Erythroblast (primary cell): Measurements from ENCODE around the gene BNIP2.

Source experiments
- DNase-seq, 2 experiments: peaks; one replicate each; lab custom pipeline; 2025; lab: John Stamatoyannopoulos, UW
- GATA1 ChIP-seq: IDR thresholded peaks from 2 replicates; pipeline ENCODE4 v1.6.1; 2011; ENCODE audit warnings: low read depth, mild to moderate bottlenecking, control low read depth, low read length, moderate library complexity
- POLR2A ChIP-seq: IDR thresholded peaks from 2 replicates; pipeline ENCODE4 v1.6.1; 2011; ENCODE audit warnings: mild to moderate bottlenecking, low read length

BNIP2 gene

DNA sequence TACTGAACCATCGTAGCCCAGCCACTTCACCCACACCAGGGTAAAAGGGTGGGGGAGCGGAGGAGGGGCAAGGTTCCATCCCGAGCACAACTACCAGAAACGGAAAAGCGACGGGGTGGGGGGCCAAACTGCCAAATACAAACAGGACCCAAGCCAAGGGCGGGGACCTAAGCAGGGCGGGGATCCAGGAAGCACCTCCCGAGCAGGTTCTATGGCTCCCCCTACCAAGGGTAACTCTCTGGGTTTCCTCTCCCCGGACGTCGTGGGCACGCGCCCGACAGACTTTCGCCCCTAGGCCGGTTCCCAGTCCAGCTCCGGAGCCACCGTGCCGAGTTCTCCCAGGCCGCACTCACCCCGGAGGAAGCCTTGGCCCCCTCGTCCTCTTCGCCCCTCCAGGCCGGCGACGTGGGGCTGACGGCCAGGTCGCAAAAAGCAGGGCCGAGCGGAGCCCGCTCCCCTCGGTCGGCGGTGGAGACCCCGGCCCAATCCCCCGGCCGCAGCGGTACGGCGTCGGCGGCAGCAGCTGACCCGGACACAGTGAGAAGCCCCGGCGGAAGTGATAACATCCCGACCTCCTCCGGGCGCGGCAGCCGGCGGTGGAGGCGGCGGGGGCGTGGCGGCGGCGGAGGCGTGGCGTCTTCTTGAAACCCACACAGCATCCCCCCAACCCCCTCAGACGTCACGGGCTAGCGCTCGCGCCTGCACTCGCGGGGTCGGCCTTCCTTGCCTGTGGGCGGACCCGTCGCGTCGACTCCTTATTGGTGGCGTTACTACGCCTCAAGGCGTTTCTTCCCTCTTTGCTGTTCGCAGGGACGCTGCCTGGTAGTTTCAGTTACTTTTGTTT, at the start of gene BNIP2:
BNIP2 (minus strand) TSS at position 539 of the 844 bp plus-strand sequence. CDS start 6,863 bp downstream, outside the sequence.
- TF ChIP-seq POLR2A (no peak), GATA1 (no peak)
- DNase-seq, result peak; percentile 99

GRCh38 chr15:59738676-59739075, 49.6 kb upstream of the BNIP2 start:
- DNase-seq, result no peak
- TF ChIP-seq GATA1 (no peak), POLR2A (no peak)

DNA sequence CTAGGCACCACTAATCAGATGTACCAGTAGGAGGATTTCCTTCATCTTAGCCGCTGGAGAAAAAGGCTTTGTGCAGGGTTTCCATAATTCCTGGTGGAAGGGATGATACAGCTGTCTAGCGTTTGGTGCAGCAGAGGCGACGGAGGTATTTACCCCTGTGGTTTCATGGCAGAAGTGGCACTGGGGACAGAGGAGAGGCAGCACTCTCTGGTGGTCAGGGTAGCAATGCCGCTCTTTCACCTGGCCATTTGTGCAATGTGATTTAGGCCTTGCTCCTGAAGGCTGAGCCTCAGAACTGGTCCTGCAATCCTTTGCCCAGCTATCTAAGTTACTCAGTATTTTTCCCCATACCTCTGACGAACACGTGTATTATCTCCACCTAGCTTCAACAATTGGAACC, 47.1 kb upstream of the BNIP2 start:
- TF ChIP-seq POLR2A (no peak), GATA1 (no peak)
- peak in 1 of 2 experiments; percentile 2 for DNase-seq

DNA sequence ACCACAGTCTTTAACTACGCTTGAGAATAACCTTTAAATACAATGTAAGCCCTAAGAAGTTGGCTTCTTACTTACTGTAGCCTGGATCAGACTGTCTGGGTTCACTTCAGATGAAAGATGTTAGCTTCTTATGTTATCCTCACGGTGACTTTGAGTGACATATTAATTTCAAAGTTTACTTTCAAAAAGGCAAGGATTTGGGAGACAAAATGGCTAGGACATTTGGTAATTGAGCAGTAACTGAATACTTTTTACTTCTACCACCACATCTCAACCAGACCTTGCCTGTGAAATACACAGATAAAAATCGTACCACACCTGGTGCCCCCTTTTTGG, 36.0 kb upstream of the BNIP2 start:
- DNase-seq, result no peak
- TF ChIP-seq POLR2A (no peak), GATA1 (no peak)

GRCh38 chr15:59723687-59724346, 34.7 kb upstream of the BNIP2 start:
- TF ChIP-seq GATA1, result no peak
- TF ChIP-seq POLR2A, result no peak
- DNase-seq, result no peak

GRCh38 chr15:59722476-59722875, 33.4 kb upstream of the BNIP2 start:
- no peak for DNase-seq
- no peak for TF ChIP-seq GATA1
- no peak for TF ChIP-seq POLR2A

GRCh38 chr15:59722037-59722436, 32.9 kb upstream of the BNIP2 start:
- TF ChIP-seq GATA1, result no peak
- TF ChIP-seq POLR2A, result no peak
- no peak for DNase-seq

DNA sequence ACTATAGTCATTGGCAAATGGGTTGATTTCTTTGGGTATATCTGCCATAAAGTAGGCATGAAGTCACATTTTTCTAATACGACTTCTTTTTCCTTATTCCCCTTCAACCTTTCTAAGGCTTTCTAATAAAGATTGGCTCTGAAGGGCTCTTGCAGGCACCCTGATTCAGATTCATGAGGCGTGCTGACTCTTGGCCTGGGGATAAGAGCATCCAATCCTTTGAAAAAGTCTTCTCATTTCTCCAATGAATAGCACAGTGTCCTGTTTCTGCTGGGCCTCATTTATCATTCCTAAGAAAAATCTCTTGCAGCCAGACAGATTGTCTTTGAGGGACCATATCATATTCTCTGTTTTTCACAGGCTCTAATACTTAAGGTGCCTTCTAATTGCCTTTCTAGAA, 32.3 kb upstream of the BNIP2 start:
- DNase-seq, result no peak

GRCh38 chr15:59713177-59713576, 24.1 kb upstream of the BNIP2 start:
- TF ChIP-seq GATA1, result no peak
- no peak for TF ChIP-seq POLR2A
- no peak for DNase-seq

More for the DNA sequence above, 32.3 kb upstream of the BNIP2 start:
- TF ChIP-seq POLR2A (no peak), GATA1 (no peak)

- TF ChIP-seq GATA1 (no peak), POLR2A (no peak)
- peak in 1 of 2 experiments; percentile 10 for DNase-seq
Measured at GRCh38 chr15:59711451-59712243, 22.5 kb upstream of the BNIP2 start.

DNA sequence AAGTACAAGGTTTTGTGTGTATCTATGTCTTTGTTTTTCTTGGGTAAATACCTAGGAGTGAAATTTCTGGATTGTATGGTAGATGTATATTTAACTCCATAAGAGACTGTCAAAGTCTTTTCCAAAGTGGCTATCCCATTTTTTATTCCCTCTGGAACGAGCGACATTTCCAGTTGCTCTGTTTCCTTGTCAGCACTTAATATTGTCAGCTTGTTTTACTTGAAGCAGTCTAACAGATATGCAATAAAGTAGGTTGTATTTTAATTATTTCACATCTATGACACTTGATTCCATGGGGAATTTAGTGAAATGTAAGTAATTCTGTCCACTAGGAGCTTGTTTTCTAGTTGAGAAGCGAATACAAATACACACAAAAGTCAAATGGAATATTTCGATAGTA, 18.5 kb upstream of the BNIP2 start:
- no peak for TF ChIP-seq POLR2A
- TF ChIP-seq GATA1, result no peak
- no peak for DNase-seq

DNA sequence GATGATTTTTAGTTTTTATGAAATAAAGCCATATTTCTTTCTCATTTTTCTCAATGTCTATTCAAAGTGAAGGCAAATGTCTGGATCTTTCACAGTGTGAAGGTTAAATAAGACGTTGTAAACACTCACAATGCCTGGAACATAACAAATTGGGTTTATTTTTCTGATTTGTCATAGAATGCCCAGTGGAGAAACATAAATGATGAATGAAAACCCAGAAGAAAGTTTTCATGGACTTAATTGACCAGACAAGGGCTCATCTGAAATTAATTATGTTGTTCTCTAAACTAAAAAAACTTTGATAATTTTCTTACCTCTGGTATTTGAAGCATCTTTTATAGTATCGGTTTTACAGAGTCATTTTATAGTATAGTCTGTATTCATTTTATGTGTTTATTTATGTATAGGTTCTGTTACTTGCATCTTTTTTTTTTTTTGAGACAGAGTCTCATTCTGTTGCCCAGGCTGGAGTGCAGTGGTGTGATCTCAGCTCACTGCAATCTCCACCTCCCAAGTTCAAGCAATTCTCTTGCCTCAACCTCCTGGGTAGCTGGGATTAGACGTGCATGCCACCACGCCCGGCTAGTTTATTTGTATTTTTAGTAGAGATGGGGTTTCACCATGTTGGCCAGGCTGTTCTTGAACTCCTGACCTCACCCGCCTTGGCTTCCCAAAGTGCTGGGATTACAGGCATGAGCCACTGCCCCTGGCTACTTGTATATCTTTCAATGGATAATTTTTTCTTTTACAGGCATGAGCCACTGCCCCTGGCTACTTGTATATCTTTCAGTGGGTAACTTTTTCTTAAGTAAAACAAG, 15.1 kb upstream of the BNIP2 start:
- DNase-seq, result no peak
- TF ChIP-seq GATA1 (no peak), POLR2A (no peak)

DNA sequence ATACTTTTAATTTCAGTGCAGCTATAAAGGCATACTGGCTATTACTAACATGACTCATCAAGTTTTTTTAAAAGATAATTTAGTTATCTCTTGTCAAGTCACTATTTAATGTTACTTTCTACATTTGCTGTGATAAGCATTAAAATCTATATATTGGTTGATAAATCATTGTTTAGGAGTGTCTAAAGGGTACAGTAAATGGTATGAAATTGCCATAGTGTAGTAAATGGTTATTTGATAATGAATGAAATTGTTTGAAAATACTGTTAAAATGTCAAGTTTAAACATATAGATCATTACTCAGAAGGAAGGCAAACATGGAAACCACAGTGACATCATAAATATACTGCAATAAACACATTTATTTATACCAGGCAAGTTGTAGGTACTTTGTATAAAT, 13.2 kb upstream of the BNIP2 start:
- DNase-seq, result no peak
- no peak for TF ChIP-seq GATA1
- no peak for TF ChIP-seq POLR2A

DNA sequence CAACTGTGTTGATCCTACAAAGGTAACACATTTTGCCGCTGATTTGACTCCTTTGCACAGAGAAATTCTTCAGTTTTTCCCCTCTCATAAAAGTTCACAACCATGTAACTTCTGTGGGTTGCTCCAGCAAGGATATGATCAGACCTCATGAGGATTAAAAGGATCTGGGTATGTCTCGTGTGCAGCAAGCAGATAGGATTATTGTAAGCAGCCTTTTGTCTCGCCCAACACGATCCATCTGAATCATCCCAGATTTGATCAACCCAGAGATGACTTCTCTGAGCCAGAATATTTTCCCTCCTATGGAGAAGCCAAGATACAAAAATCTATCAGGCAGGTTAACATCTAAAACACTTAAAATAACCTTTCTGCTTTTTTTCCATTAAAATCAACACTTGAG, 12.8 kb upstream of the BNIP2 start:
- DNase-seq, result peak in 1 of 2 experiments; percentile 4
- no peak for TF ChIP-seq GATA1
- TF ChIP-seq POLR2A, result no peak
